EL (cell line): ENCODE measurements around the gene EXOC4.
A peak's percentile ranks its signal among the peaks of the same experiment; 100 is the strongest.

Experiments used
- DNase-seq: peaks from one replicate; pipeline ENCODE4 v3.0.0-alpha.2; 2016

The EXOC4 gene

GRCh38 chr7:133682364-133683181 is 429.7 kb downstream of the EXOC4 start:
- no peak for DNase-seq

GRCh38 chr7:133683182-133683454 is 430.2 kb downstream of the EXOC4 start:
- no peak for DNase-seq

GRCh38 chr7:133688483-133689239 is 435.8 kb downstream of the EXOC4 start:
- peak; percentile 34 for DNase-seq

- DNase-seq = no peak
Measured at GRCh38 chr7:133690740-133691139, 437.9 kb downstream of the EXOC4 start.

- no peak for DNase-seq
Measured at GRCh38 chr7:133691727-133692610, 439.1 kb downstream of the EXOC4 start.

GRCh38 chr7:133693281-133693680 is 440.4 kb downstream of the EXOC4 start:
- DNase-seq = no peak

GRCh38 chr7:133696056-133696455 is 443.2 kb downstream of the EXOC4 start:
- no peak for DNase-seq

GRCh38 chr7:133697585-133697984 is 444.7 kb downstream of the EXOC4 start:
- no peak for DNase-seq

- peak; percentile 32 for DNase-seq
Measured at GRCh38 chr7:133698127-133698526, 445.2 kb downstream of the EXOC4 start.

GRCh38 chr7:133699386-133699785 is 446.5 kb downstream of the EXOC4 start:
- DNase-seq = no peak

GRCh38 chr7:133702078-133702477 is 449.2 kb downstream of the EXOC4 start:
- DNase-seq = no peak

- no peak for DNase-seq
Measured at GRCh38 chr7:133702960-133703359, 450.1 kb downstream of the EXOC4 start.

- peak; percentile 93 for DNase-seq
Measured at GRCh38 chr7:133703547-133703946, 450.7 kb downstream of the EXOC4 start.

- no peak for DNase-seq
Measured at GRCh38 chr7:133704453-133704852, 451.6 kb downstream of the EXOC4 start.

GRCh38 chr7:133705596-133705995 is 452.7 kb downstream of the EXOC4 start:
- peak; percentile 84 for DNase-seq

GRCh38 chr7:133706016-133706415 is 453.1 kb downstream of the EXOC4 start:
- DNase-seq = no peak

GRCh38 chr7:133709036-133709880 is 456.4 kb downstream of the EXOC4 start:
- DNase-seq = peak; percentile 44

- DNase-seq = no peak
Measured at GRCh38 chr7:133712544-133712943, 459.7 kb downstream of the EXOC4 start.

- DNase-seq = no peak
Measured at GRCh38 chr7:133714654-133715053, 461.8 kb downstream of the EXOC4 start.

GRCh38 chr7:133718131-133718530 is 465.3 kb downstream of the EXOC4 start:
- DNase-seq = no peak

- DNase-seq = no peak
Measured at GRCh38 chr7:133723044-133723443, 470.2 kb downstream of the EXOC4 start.

- DNase-seq = no peak
Measured at GRCh38 chr7:133724148-133724547, 471.3 kb downstream of the EXOC4 start.
